Endodermal cell (in vitro differentiated cells): ENCODE measurements around the gene AFMID. TPM values are rescaled to one million over a fixed set of nuclear protein-coding genes. Genes with fewer than 3 reads are reported as not detected.

Experiments
- DNase-seq: peaks from one replicate; pipeline ENCODE4 v3.0.0-alpha.2; 2017
- H3K27ac ChIP-seq: 2 replicates; pipeline ENCODE4 v1.5.1; 2013; ENCODE audit warnings: mild to moderate bottlenecking, low read depth, low read length, moderate library complexity
- H3K27me3 ChIP-seq: 2 replicates; pipeline ENCODE4 v1.6.1; 2013; ENCODE audit warnings: mild to moderate bottlenecking, low read length, moderate library complexity; ENCODE audit not compliant: insufficient read depth, control insufficient read depth, poor library complexity, severe bottlenecking
- H3K36me3 ChIP-seq: 2 replicates; pipeline ENCODE4 v1.7.0; 2013; ENCODE audit warnings: mild to moderate bottlenecking, low read length, moderate library complexity; ENCODE audit not compliant: control insufficient read depth, insufficient read depth
- H3K4me1 ChIP-seq: one replicate; pipeline ENCODE4 v1.7.0; 2013; ENCODE audit warnings: low read length; ENCODE audit not compliant: control insufficient read depth, insufficient read depth
- H3K4me3 ChIP-seq: 2 replicates; pipeline ENCODE4 v1.5.1; 2013; ENCODE audit warnings: mild to moderate bottlenecking, low read length, moderate library complexity
- H3K9ac ChIP-seq: 2 replicates; pipeline ENCODE4 v1.6.1; 2013; ENCODE audit warnings: mild to moderate bottlenecking, low read length, moderate library complexity; ENCODE audit not compliant: poor library complexity, severe bottlenecking; ENCODE audit errors: extremely low read depth
- H3K9me3 ChIP-seq: 2 replicates; pipeline ENCODE4 v1.6.1; 2013; ENCODE audit warnings: mild to moderate bottlenecking, low read length, moderate library complexity; ENCODE audit not compliant: control insufficient read depth
- H3K27ac Mint-ChIP-seq: 2 replicates; pipeline ENCODE4 v1.8.0; 2020; ENCODE audit warnings: mixed read lengths
- H3K27me3 Mint-ChIP-seq: 2 replicates; pipeline ENCODE4 v1.8.0; 2021; ENCODE audit warnings: mild to moderate bottlenecking, mixed read lengths; ENCODE audit not compliant: insufficient read depth
- H3K36me3 Mint-ChIP-seq: 2 replicates; pipeline ENCODE4 v1.8.0; 2020; ENCODE audit warnings: low read depth, mixed read lengths
- H3K4me1 Mint-ChIP-seq: 2 replicates; pipeline ENCODE4 v1.8.0; 2020; ENCODE audit warnings: mixed read lengths
- H3K4me3 Mint-ChIP-seq: 2 replicates; pipeline ENCODE4 v1.8.0; 2020; ENCODE audit warnings: mild to moderate bottlenecking, moderate library complexity, mixed read lengths
- H3K9me3 Mint-ChIP-seq: 2 replicates; pipeline ENCODE4 v1.8.0; 2020; ENCODE audit warnings: mild to moderate bottlenecking, mixed read lengths
- CTCF ChIP-seq: fragments of 200-600 bp; sonication (generic); conservative IDR thresholded peaks from 2 replicates; pipeline ENCODE4 v1.5.0; 2021; ENCODE audit warnings: antibody characterized with exemption, mild to moderate bottlenecking
- WGBS, 2 experiments: methylation state at CpG; one replicate each; pipeline versions ENCODE4 v1.1.5 to v1.1.7; 2013; ENCODE audit warnings: missing lambda C conversion rate in 2 of 2, mixed read lengths in 1 of 2; ENCODE audit not compliant: insufficient coverage in 1 of 2, insufficient read length in 1 of 2; 5-methylcytosine and 5-hydroxymethylcytosine counted together
- total RNA-seq, 2 donors: library from RNA; stranded (reverse); fragmentation: NEBNext Ultra II Directional in 1 of 2; extraction: Animal tissue kit (Norgen Biotek cat#: 25700) in 1 of 2; gene quantifications; 2 replicates in 1 of 2; 3 replicates in 1 of 2; pipeline ENCODE4 v1.2.1, GENCODE V29; 2021

Gene AFMID
- total RNA-seq, 2 donors from 2014 or later: 46.5 to 52.4 TPM

- Mint-ChIP-seq H3K4me3 (no peak overlapping the region), H3K9me3 (no peaks in the 10 kb centered on the region)
- 91 to 92% methylated on average over 14 to 20 of the region's 20 CpGs for WGBS, 2 experiments
Observed at GRCh38 chr17:78141437-78142118, 45.6 kb upstream of the AFMID start.

GRCh38 chr17:78142119-78142861, 44.9 kb upstream of the AFMID start:
- H3K27me3 ChIP-seq: no peaks in the 10 kb centered on the region
- Mint-ChIP-seq H3K36me3 (no peaks in the 10 kb centered on the region), H3K27ac (no peak overlapping the region), H3K27me3 (peaks cover 10% of the 10 kb centered on the region), H3K9me3 (no peaks in the 10 kb centered on the region), H3K4me1 (no peaks in the 10 kb centered on the region), H3K4me3 (no peak overlapping the region)
- H3K36me3 ChIP-seq: no peaks in the 10 kb centered on the region
- TF ChIP-seq CTCF: no peak
- H3K27ac ChIP-seq: no peak overlapping the region
- DNase-seq: peak; percentile 80
- no peak overlapping the region for H3K9ac ChIP-seq
- 90 to 93% methylated on average over 13 to 16 of the region's 16 CpGs for WGBS, 2 experiments
- no peak overlapping the region for H3K4me3 ChIP-seq
- no peaks in the 10 kb centered on the region for H3K9me3 ChIP-seq
- no peaks in the 10 kb centered on the region for H3K4me1 ChIP-seq

More at GRCh38 chr17:78141437-78142118, 45.6 kb upstream of the AFMID start:
- Histone ChIP-seq H3K4me1 (no peaks in the 10 kb centered on the region), H3K27ac (no peak overlapping the region), H3K36me3 (no peaks in the 10 kb centered on the region), H3K4me3 (no peak overlapping the region), H3K27me3 (no peaks in the 10 kb centered on the region), H3K9me3 (no peaks in the 10 kb centered on the region), H3K9ac (no peak overlapping the region)
- H3K36me3 Mint-ChIP-seq: no peaks in the 10 kb centered on the region
- peak; percentile 61 for DNase-seq
- no peaks in the 10 kb centered on the region for H3K4me1 Mint-ChIP-seq
- H3K27ac Mint-ChIP-seq: no peak overlapping the region
- H3K27me3 Mint-ChIP-seq: peaks cover 10% of the 10 kb centered on the region
- TF ChIP-seq CTCF: no peak

- H3K27ac ChIP-seq: no peak overlapping the region
- Mint-ChIP-seq H3K4me3 (no peak overlapping the region), H3K4me1 (no peaks in the 10 kb centered on the region), H3K9me3 (no peaks in the 10 kb centered on the region), H3K36me3 (no peaks in the 10 kb centered on the region), H3K27me3 (peaks cover 10% of the 10 kb centered on the region), H3K27ac (no peak overlapping the region)
- H3K9me3 ChIP-seq: no peaks in the 10 kb centered on the region
- H3K27me3 ChIP-seq: no peaks in the 10 kb centered on the region
- H3K4me1 ChIP-seq: no peaks in the 10 kb centered on the region
- TF ChIP-seq CTCF: no peak
- no peaks in the 10 kb centered on the region for H3K36me3 ChIP-seq
- no peak overlapping the region for H3K4me3 ChIP-seq
- H3K9ac ChIP-seq: no peak overlapping the region
- DNase-seq: peak; percentile 51
- 93 to 96% methylated on average over 15 to 21 of the region's 21 CpGs for WGBS, 2 experiments
Observed at GRCh38 chr17:78143214-78144146, 43.7 kb upstream of the AFMID start.
